H7 (cell line): ENCODE results near the gene FOXS1. TPM values are rescaled to one million over a fixed set of nuclear protein-coding genes. Genes with fewer than 3 reads are reported as not detected.

ENCODE experiments used
- DNase-seq: peaks from one replicate; pipeline ENCODE4 v3.0.0; 2012
- H3K27me3 ChIP-seq: 2 replicates; pipeline ENCODE4 v1.6.0; 2011; ENCODE audit warnings: mild to moderate bottlenecking, low read length; ENCODE audit not compliant: control insufficient read depth, insufficient read depth
- H3K36me3 ChIP-seq: replicated peaks from 2 replicates; pipeline ENCODE4 v1.5.1; 2011; ENCODE audit warnings: low read length; ENCODE audit not compliant: control insufficient read depth, insufficient read depth
- H3K4me3 ChIP-seq: 2 replicates; pipeline ENCODE4 v1.5.1; 2011; ENCODE audit warnings: low read depth, mild to moderate bottlenecking, control low read depth, low read length, moderate library complexity; ENCODE audit not compliant: insufficient read depth
- total RNA-seq: library from RNA; depleted of rRNA; stranded (reverse); fragments of >200 nt; shearing (Covaris generic); gene quantifications from 2 replicates; pipeline ENCODE4 v1.2.3, GENCODE V29; 2014; rRNA removed

The FOXS1 gene
- total RNA-seq, 1 experiment from 2014 or later = 0.38 TPM

DNA sequence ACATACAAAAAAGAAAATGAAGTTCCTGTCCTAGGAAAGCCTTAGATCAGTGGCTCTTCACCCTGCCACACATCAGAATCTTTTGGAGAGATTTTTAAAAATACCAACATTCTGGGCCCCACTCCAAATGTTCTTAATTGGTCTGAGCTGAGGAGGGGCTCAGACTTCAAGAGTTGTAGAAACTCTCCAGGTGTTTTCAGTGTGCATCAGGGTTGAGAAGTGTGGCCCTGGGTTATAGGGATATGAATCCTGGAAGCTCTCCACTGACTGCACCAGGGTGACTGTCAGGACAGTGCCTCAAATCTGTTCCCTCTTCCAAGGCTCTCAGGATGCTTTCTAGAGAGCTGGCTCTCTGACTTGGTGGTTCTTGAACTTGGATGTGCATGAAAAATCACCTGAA is 31.8 kb downstream of the FOXS1 start:
- Histone ChIP-seq H3K36me3 (no peaks in the 10 kb centered on the region), H3K27me3 (no peaks in the 10 kb centered on the region), H3K4me3 (no peak overlapping the region)
- no peak for DNase-seq

GRCh38 chr20:31811796-31812728 is 33.3 kb downstream of the FOXS1 start:
- Histone ChIP-seq H3K4me3 (no peak overlapping the region), H3K27me3 (no peaks in the 10 kb centered on the region), H3K36me3 (no peaks in the 10 kb centered on the region; the same call in 1 of the 2 replicates)
- DNase-seq = no peak

DNA sequence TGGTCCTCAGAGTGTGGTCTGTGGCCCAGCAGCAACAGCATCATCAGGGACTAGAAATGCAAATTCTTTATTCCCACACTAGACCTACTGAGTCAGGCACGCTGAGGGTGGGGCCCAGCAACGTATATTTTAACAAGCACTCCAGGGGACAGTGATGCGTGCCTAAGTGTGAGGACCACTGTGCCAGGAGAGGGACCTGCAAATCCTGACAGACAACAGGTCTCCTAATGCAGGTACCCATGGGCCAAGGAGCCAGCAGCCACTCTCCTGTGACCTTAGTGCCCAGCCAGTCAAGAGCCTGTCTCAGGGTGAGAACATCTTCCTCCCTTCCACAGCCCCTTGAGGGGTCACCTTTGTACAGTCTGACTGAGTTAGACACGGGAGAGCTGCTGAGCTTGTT is 34.2 kb downstream of the FOXS1 start:
- DNase-seq = no peak
- no peaks in the 10 kb centered on the region for H3K27me3 ChIP-seq
- H3K4me3 ChIP-seq = no peak overlapping the region
- peaks cover 3% of the 10 kb centered on the region for H3K36me3 ChIP-seq

DNA sequence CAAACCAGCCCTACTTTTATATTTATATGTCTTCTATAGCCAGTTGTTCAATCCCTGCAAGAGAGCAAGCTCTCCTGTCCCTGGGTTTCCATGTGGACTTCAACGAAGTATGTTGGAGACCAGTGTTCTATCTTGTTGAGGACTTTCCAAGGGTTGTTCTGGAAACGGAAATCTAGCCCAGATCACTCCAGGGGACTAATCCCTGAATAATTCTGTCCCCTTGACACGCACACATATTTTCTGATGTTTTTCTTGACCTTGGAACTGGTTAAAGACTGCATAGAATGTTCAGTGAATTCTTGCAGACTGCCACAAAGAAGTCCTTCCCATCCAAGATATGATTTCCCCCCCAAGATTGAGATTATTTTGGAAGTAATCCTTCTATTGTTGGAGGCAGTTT is 35.7 kb downstream of the FOXS1 start:
- H3K4me3 ChIP-seq = no peak overlapping the region
- peaks cover 3% of the 10 kb centered on the region for H3K36me3 ChIP-seq
- no peak for DNase-seq
- H3K27me3 ChIP-seq = no peaks in the 10 kb centered on the region

DNA sequence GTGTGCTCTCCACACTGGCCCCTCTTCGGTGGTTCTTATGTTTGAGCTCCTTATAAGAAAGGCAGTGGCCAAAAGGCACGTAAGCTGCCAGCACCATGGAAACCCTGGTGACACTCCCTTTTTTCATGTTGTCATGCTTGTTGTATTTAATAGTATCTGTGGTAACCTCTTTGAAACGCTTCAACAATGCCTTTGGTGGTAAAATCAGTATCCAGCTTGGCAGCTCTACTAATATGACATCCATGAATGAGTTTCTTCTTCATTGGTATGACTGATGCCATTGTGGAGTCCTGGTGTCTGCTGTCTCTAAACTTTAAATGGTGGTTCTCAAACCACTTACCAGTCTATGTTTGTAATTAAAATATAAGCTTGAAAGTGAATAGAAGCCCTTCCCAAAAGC is 36.9 kb downstream of the FOXS1 start:
- H3K27me3 ChIP-seq = no peaks in the 10 kb centered on the region
- H3K4me3 ChIP-seq = no peak overlapping the region
- peaks cover 7% of the 10 kb centered on the region for H3K36me3 ChIP-seq
- no peak for DNase-seq

GRCh38 chr20:31806564-31807355 is 38.6 kb downstream of the FOXS1 start:
- no peaks in the 10 kb centered on the region for H3K27me3 ChIP-seq
- no peak for DNase-seq
- no peak overlapping the region for H3K4me3 ChIP-seq
- peaks cover 11% of the 10 kb centered on the region for H3K36me3 ChIP-seq

- Histone ChIP-seq H3K36me3 (peaks cover 32% of the 10 kb centered on the region), H3K4me3 (no peak overlapping the region), H3K27me3 (no peaks in the 10 kb centered on the region)
- no peak for DNase-seq
Observed at GRCh38 chr20:31803552-31804291, 41.7 kb downstream of the FOXS1 start.

GRCh38 chr20:31801508-31801907 is 43.9 kb downstream of the FOXS1 start:
- peaks cover 44% of the 10 kb centered on the region for H3K36me3 ChIP-seq

GRCh38 chr20:31797364-31797763 is 48.0 kb downstream of the FOXS1 start:
- no peak for DNase-seq

More at GRCh38 chr20:31801508-31801907, 43.9 kb downstream of the FOXS1 start:
- Histone ChIP-seq H3K4me3 (no peak overlapping the region), H3K27me3 (no peaks in the 10 kb centered on the region)
- DNase-seq = no peak

More at GRCh38 chr20:31797364-31797763, 48.0 kb downstream of the FOXS1 start:
- peaks cover 55% of the 10 kb centered on the region for H3K36me3 ChIP-seq
- H3K27me3 ChIP-seq = no peaks in the 10 kb centered on the region
- no peak overlapping the region for H3K4me3 ChIP-seq

Other genes with a start within 250 kb of the FOXS1 start
- 424 and 491 TPM in 2 replicates for gene ID1, start 240.3 kb downstream of the FOXS1 start, total RNA-seq
- gene COX4I2, start 207.7 kb downstream of the FOXS1 start, total RNA-seq = 0.21 TPM in 1 of 2 replicates, not detected in the other
- gene BCL2L1, start 122.7 kb downstream of the FOXS1 start, total RNA-seq = 38.5 and 53.6 TPM in 2 replicates
- 119 and 157 TPM in 2 replicates for gene TPX2, start 106.3 kb downstream of the FOXS1 start, total RNA-seq
- gene MYLK2, start 26.2 kb downstream of the FOXS1 start, total RNA-seq = 0.21 TPM in 1 of 2 replicates, not detected in the other
- gene DUSP15, start 24.9 kb upstream of the FOXS1 start, total RNA-seq = 1.5 and 2.5 TPM in 2 replicates
- 0.14 TPM in 1 of 2 replicates, not detected in the other for gene TTLL9, start 25.0 kb upstream of the FOXS1 start, total RNA-seq
- 8.4 and 12.8 TPM in 2 replicates for gene PDRG1, start 106.4 kb upstream of the FOXS1 start, total RNA-seq
- 0.63 and 0.73 TPM in 2 replicates for gene XKR7, start 122.5 kb upstream of the FOXS1 start, total RNA-seq
- gene CCM2L, start 164.8 kb upstream of the FOXS1 start, total RNA-seq = 8.3 and 10.6 TPM in 2 replicates
- gene HCK, start 206.6 kb upstream of the FOXS1 start, total RNA-seq = 0.70 and 0.76 TPM in 2 replicates